HG03558 (cell line): ENCODE results near the gene ARHGEF1.
A peak's percentile ranks its signal among the peaks of the same experiment; 100 is the strongest.

Experiments used
- ATAC-seq: cut with Tn5 transposase; IDR thresholded peaks from one replicate; pipeline ENCODE4 v1.9.1; 2021; ENCODE audit warnings: moderate number of reproducible peaks; ENCODE audit not compliant: unreplicated experiment; ENCODE audit errors: extremely low read depth

ARHGEF1 gene

GRCh38 chr19:41880329-41880708, 2.7 kb upstream of the ARHGEF1 start:
- ATAC-seq: no peak

GRCh38 chr19:41883463-41883820, 458 bp downstream of the ARHGEF1 start:
- no peak for ATAC-seq

GRCh38 chr19:41883821-41884733, 1.1 kb downstream of the ARHGEF1 start:
- ATAC-seq: peak; percentile 57

GRCh38 chr19:41886761-41887710, 4.1 kb downstream of the ARHGEF1 start:
- no peak for ATAC-seq

GRCh38 chr19:41887711-41888382, 4.9 kb downstream of the ARHGEF1 start:
- no peak for ATAC-seq

- no peak for ATAC-seq
Observed at GRCh38 chr19:41888926-41889325, 5.9 kb downstream of the ARHGEF1 start.

- no peak for ATAC-seq
Observed at GRCh38 chr19:41889896-41890295, 6.9 kb downstream of the ARHGEF1 start.

GRCh38 chr19:41890936-41891335, 8.0 kb downstream of the ARHGEF1 start:
- ATAC-seq: no peak

GRCh38 chr19:41892173-41892902, 9.4 kb downstream of the ARHGEF1 start:
- ATAC-seq: no peak

- ATAC-seq: no peak
Observed at GRCh38 chr19:41893899-41894298, 10.9 kb downstream of the ARHGEF1 start.

GRCh38 chr19:41894350-41894749, 11.4 kb downstream of the ARHGEF1 start:
- no peak for ATAC-seq

GRCh38 chr19:41895745-41896580, 13.0 kb downstream of the ARHGEF1 start:
- no peak for ATAC-seq

GRCh38 chr19:41896581-41896942, 13.6 kb downstream of the ARHGEF1 start:
- no peak for ATAC-seq

GRCh38 chr19:41897181-41897580, 14.2 kb downstream of the ARHGEF1 start:
- ATAC-seq: no peak

GRCh38 chr19:41897820-41898219, 14.8 kb downstream of the ARHGEF1 start:
- ATAC-seq: no peak

- no peak for ATAC-seq
Observed at GRCh38 chr19:41898235-41898634, 15.3 kb downstream of the ARHGEF1 start.

- ATAC-seq: no peak
Observed at GRCh38 chr19:41901707-41902360, 18.9 kb downstream of the ARHGEF1 start.

GRCh38 chr19:41902594-41902993, 19.6 kb downstream of the ARHGEF1 start:
- ATAC-seq: no peak
